ENCODE measurements around the gene GRIK3.
A peak's percentile ranks its signal among the peaks of the same experiment; 100 is the strongest.

DNA sequence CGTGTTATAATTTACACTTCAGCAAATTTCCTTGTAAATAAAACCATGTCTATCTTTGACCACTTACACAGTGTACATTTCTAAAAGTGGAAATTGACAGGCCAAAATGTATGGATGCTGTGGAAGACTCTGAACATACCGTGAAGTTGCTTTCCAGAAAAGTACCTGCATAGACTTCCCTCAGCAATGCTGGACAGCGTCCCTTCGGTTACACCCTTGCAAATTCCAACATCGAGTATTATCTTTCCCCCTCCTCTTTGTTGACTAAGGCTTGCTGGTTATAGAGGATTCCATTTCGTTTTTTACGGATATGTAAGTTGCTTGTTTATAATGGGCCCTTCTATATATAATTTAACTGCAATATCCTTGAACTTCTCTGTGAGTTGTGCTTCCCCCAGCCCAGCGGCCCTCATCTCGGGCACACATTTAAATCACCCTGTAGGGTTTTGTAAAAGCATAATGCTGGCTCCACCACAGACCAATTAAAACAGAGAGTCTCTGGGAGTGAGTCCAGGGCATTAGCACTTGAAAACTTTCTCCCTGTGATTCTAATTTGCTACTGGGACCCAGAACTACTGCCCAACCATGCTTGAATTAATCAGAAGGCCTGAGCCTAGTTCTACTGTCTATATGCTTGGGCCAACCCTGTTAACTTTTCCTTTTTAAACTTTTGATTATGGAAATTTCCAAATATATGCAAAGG, 230.3 kb downstream of the GRIK3 start:
- TF ChIP-seq CREB1 (CRISPR knock-in tag; IDR thresholded peaks at IDR 0.05; ENCODE audit: low read depth) = no peak
- TF ChIP-seq, protein P1, sequence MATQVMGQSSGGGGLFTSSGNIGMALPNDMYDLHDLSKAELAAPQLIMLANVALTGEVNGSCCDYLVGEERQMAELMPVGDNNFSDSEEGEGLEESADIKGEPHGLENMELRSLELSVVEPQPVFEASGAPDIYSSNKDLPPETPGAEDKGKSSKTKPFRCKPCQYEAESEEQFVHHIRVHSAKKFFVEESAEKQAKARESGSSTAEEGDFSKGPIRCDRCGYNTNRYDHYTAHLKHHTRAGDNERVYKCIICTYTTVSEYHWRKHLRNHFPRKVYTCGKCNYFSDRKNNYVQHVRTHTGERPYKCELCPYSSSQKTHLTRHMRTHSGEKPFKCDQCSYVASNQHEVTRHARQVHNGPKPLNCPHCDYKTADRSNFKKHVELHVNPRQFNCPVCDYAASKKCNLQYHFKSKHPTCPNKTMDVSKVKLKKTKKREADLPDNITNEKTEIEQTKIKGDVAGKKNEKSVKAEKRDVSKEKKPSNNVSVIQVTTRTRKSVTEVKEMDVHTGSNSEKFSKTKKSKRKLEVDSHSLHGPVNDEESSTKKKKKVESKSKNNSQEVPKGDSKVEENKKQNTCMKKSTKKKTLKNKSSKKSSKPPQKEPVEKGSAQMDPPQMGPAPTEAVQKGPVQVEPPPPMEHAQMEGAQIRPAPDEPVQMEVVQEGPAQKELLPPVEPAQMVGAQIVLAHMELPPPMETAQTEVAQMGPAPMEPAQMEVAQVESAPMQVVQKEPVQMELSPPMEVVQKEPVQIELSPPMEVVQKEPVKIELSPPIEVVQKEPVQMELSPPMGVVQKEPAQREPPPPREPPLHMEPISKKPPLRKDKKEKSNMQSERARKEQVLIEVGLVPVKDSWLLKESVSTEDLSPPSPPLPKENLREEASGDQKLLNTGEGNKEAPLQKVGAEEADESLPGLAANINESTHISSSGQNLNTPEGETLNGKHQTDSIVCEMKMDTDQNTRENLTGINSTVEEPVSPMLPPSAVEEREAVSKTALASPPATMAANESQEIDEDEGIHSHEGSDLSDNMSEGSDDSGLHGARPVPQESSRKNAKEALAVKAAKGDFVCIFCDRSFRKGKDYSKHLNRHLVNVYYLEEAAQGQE (IDR thresholded peaks at IDR 0.05; ENCODE audit: unreplicated experiment) = peak; percentile 63
